Ovary (tissue), 10 donors: Measurements from ENCODE around the gene RNFT2. TPM values are rescaled to one million over a fixed set of nuclear protein-coding genes. Genes with fewer than 3 reads are reported as not detected.

Experiments
- DNase-seq, 5 donors: peaks; one replicate each; pipeline ENCODE4 v3.0.0-alpha.2; 2019 to 2020
- H3K27ac ChIP-seq, 2 donors: fragments of 200-600 bp; one replicate each; pipeline versions ENCODE4 v1.5.1 to v1.8.0; 2019 to 2022
- H3K27me3 ChIP-seq: fragments of 200-600 bp; one replicate; pipeline ENCODE4 v1.8.0; 2022
- H3K36me3 ChIP-seq: fragments of 200-600 bp; sonication (generic); one replicate; pipeline ENCODE4 v1.5.1; 2019
- H3K4me1 ChIP-seq: one replicate; pipeline ENCODE4 v1.8.1; 2013; ENCODE audit warnings: mild to moderate bottlenecking, moderate library complexity; ENCODE audit not compliant: insufficient read depth
- H3K4me3 ChIP-seq: fragments of 200-600 bp; sonication (generic); one replicate; pipeline ENCODE4 v1.5.1; 2017
- H3K9me3 ChIP-seq, 2 donors: fragments of 200-600 bp in 1 of 2; sonication (generic) in 1 of 2; one replicate each; pipeline versions ENCODE4 v1.5.1 to v1.8.1; 2013 to 2019; ENCODE audit warnings: mild to moderate bottlenecking in 1 of 2, moderate library complexity in 1 of 2
- CTCF ChIP-seq, 3 donors: fragments of 450-650 bp in 2 of 3; fragments of 200-600 bp in 1 of 3; IDR thresholded peaks; one replicate each; pipeline versions ENCODE4 v1.5.1 to v1.8.0; 2016 to 2022; ENCODE audit warnings: antibody characterized with exemption in 3 of 3, mild to moderate bottlenecking in 1 of 3
- EP300 ChIP-seq: sonication (generic); formaldehyde crosslinking; IDR thresholded peaks from one replicate; pipeline ENCODE4 v1.6.1; 2017; ENCODE audit warnings: antibody characterized with exemption
- POLR2A ChIP-seq: fragments of 450-650 bp; IDR thresholded peaks from one replicate; pipeline ENCODE4 v1.6.1; 2017; ENCODE audit warnings: antibody characterized with exemption, mild to moderate bottlenecking, moderate library complexity
- WGBS, 3 donors: extraction: QIAGEN DNeasy Blood & Tissue Kit in 1 of 3; methylation state at CpG; one replicate each; pipeline versions ENCODE4 v1.1.5 to v1.1.7; 2013 to 2017; 5-methylcytosine and 5-hydroxymethylcytosine counted together
- intact Hi-C, 4 donors: fragments of 100-400 bp; cut with DNase I; formaldehyde crosslinking; loops; one replicate each; pipeline versions ENCODE4 v1.11.0 to v1.15.1; 2022 to 2023
- long read RNA-seq, 3 donors: library from polyadenylated mRNA in 2 of 3; unstranded in 2 of 3; transcript quantifications; one replicate each; pipeline ENCODE4 v2.0.0 and lab custom pipeline, GENCODE V29; 2021 to 2026
- polyA plus RNA-seq, 2 donors: library from polyadenylated mRNA; stranded (reverse); fragments of 200-250 nt in 1 of 2; fragments of 350-450 nt in 1 of 2; fragmentation: Illumina TruSeq in 1 of 2; extraction: RNeasy Lipid Tissue Mini Kit (QIAGEN cat#74804) in 1 of 2; gene quantifications; one replicate each; pipeline ENCODE4 v1.2.3, GENCODE V29; 2013 to 2014
- total RNA-seq, 7 donors: library from RNA; depleted of rRNA in 2 of 7; stranded (reverse); fragments of >200 nt in 2 of 7; fragmentation: NEBNext Ultra II Directional in 3 of 7; extraction: Animal tissue kit (Norgen Biotek cat#: 25700) in 3 of 7; gene quantifications; one replicate each; pipeline versions ENCODE4 v1.1.0 to v1.2.4, GENCODE V29; 2016 to 2023
- donor health status: DM: no; HTN: no; CAD: no; lungs with moderate emphysema.
- donor health status: DM: no; HTN: no; CAD: no.
- donor health status: Bipolar disorder and iron deficiency.
- donor health status: DM: yes; HTN: yes; CAD: no.
- donor health status: DM: no; HTN: no; CAD: no.
- donor health status: DM: yes; HTN: yes; CAD: no.

The RNFT2 gene
- 1 to 10 TPM in 6 of 7 donors, under 1 TPM in 1; 0.72 to 4.3 (median 2.8) TPM for total RNA-seq
- polyA plus RNA-seq = 1 to 10 TPM; 1.0 to 1.6 TPM
- long read RNA-seq, donor 1, partial matches to known transcripts = 0 of 7 reads
- long read RNA-seq, donor 1, other reads (novel, unspliced or antisense) = 7 of 7 reads
- long read RNA-seq, donor 2 = 0 reads
- long read RNA-seq, donor 3 = 0 reads

- no peaks in the 10 kb centered on the region for H3K9me3 ChIP-seq
- H3K4me1 ChIP-seq = peaks cover 3% of the 10 kb centered on the region
- no peaks in the 10 kb centered on the region for H3K27me3 ChIP-seq
- intact Hi-C loops = loop anchor here in 1 of 4 donors (2.0 kb wide), 1 partner anchor 81 kb away; no protein-coding TSS in a partner anchor
- peak within 1 kb of the TSS; percentile 70 for H3K4me3 ChIP-seq
- no peaks in the 10 kb centered on the region for H3K36me3 ChIP-seq
- TF ChIP-seq POLR2A = peak; percentile 74
- TF ChIP-seq EP300 = no peak
- no peak for TF ChIP-seq CTCF (IDR thresholded peaks at IDR 0.05)
- peak; percentile 98 to 99 (median 99) for DNase-seq
- no peak within 1 kb of the TSS for H3K27ac ChIP-seq
- WGBS, 3 donors = 0 to 1% (median 1%) methylated on average over 79 to 80 of the region's 80 CpGs
These were observed at the start of gene RNFT2, which contains the start of gene SPRING1 for GRCh38 chr12:116737774-116738657. TSS of gene RNFT2 (plus strand) at chr12:116738315. CDS start at chr12:116740498, 2,183 bp downstream. TSS of gene SPRING1 (minus strand) at chr12:116738069. CDS start at chr12:116737900, 169 bp downstream.

- intact Hi-C loops = loop anchor here in 1 of 4 donors (10.0 kb wide), 1 partner anchor 695 kb away; no protein-coding TSS in a partner anchor
- no peaks in the 10 kb centered on the region for H3K4me1 ChIP-seq
- H3K9me3 ChIP-seq = no peaks in the 10 kb centered on the region
- no peak overlapping the region for H3K4me3 ChIP-seq
- H3K36me3 ChIP-seq = no peaks in the 10 kb centered on the region
- 70 to 81% (median 77%) methylated on average over 5 of the region's 5 CpGs for WGBS, 3 donors
- H3K27ac ChIP-seq = no peak overlapping the region
- no peaks in the 10 kb centered on the region for H3K27me3 ChIP-seq
- TF ChIP-seq CTCF (IDR thresholded peaks at IDR 0.05) = no peak
- no peak for DNase-seq
These were observed 48.6 kb upstream of the RNFT2 start for GRCh38 chr12:116689521-116689920.

- DNase-seq = no peak
- Histone ChIP-seq H3K4me1 (no peaks in the 10 kb centered on the region), H3K9me3 (no peaks in the 10 kb centered on the region), H3K27ac (no peak overlapping the region), H3K36me3 (no peaks in the 10 kb centered on the region), H3K27me3 (no peaks in the 10 kb centered on the region), H3K4me3 (no peak overlapping the region)
- intact Hi-C loops = loop anchor here in 1 of 4 donors (10.0 kb wide), 1 partner anchor 695 kb away; no protein-coding TSS in a partner anchor
- WGBS, 3 donors = 71 to 75% (median 73%) methylated on average over 8 of the region's 8 CpGs
- TF ChIP-seq CTCF (IDR thresholded peaks at IDR 0.05) (no peak), EP300 (no peak), POLR2A (no peak)
These were observed 48.0 kb upstream of the RNFT2 start for GRCh38 chr12:116689979-116690744.

GRCh38 chr12:116691205-116691604, 46.9 kb upstream of the RNFT2 start:
- Histone ChIP-seq H3K4me1 (no peaks in the 10 kb centered on the region), H3K27me3 (no peaks in the 10 kb centered on the region), H3K27ac (no peak overlapping the region), H3K36me3 (no peaks in the 10 kb centered on the region), H3K9me3 (no peaks in the 10 kb centered on the region), H3K4me3 (no peak overlapping the region)
- 93 to 95% (median 95%) methylated on average over 7 of the region's 7 CpGs for WGBS, 3 donors
- TF ChIP-seq EP300 (no peak), CTCF (IDR thresholded peaks at IDR 0.05) (no peak), POLR2A (no peak)
- DNase-seq = no peak
- intact Hi-C loops = no loop called here
